SH-SY5Y (cell line): ENCODE data around the gene KLHL11.

ENCODE experiments used
- GATA2 ChIP-seq: IDR thresholded peaks from 2 replicates; pipeline ENCODE4 v1.6.1; 2011; ENCODE audit warnings: mild to moderate bottlenecking, low read depth, low read length
- GATA3 ChIP-seq: IDR thresholded peaks from 2 replicates; pipeline ENCODE4 v1.6.1; 2011; ENCODE audit warnings: low read depth, mild to moderate bottlenecking, low read length, moderate library complexity

DNA sequence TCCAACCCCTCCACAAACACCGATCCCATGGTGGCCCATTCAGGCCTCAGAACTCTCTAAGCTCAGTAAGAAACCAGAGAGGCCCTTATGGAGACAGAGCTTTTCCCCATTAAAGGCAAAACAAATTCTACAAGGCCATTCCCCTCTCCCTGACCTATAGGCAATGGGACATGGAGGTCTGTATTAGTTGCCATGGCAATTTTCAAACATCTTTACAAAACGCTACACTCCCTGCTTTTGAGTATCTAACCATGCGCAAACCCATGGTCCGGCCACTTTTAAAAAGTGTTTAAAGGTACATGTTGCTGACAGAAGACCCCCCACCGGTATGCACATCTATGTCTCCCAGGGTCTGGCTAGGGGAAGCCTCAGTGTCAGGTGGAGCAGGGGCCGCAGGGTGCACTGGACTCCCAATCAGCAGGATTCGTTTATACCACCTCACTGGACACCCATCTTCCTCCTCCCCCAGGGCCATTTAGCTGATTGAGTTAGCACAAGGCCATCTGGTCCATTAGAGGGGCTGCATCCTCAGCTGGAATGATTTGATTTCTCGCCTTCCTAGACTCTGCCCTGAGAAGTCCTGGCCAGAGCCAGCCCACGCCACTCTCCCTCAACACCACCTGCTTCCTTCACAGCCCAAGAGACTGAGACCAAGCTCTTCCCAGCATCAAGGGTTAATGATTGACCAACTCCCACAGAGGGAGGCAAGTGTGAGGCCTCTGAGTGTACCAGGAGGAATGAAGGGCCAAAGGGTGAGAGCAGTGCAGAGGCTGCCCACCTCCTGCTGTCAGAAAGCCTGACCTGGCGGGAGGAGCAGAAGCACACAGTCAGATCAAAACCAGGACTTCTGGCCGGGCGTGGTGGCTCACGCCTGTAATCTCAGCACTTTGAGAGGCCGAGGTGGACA lies 42.7 kb upstream of the KLHL11 start:
- TF ChIP-seq GATA3 (no peak), GATA2 (no peak)
